GM15510 (cell line): Measurements from ENCODE around the gene DCAF11.

Source experiments
- POLR2A ChIP-seq: IDR thresholded peaks from 3 replicates; pipeline ENCODE4 v1.6.1; 2011; ENCODE audit warnings: borderline replicate concordance; ENCODE audit not compliant: insufficient read length; ENCODE audit errors: extremely low read depth

Gene DCAF11

GRCh38 chr14:24086193-24086955 lies 28.2 kb upstream of the DCAF11 start:
- TF ChIP-seq POLR2A = no peak

- no peak for TF ChIP-seq POLR2A
Measured at GRCh38 chr14:24087004-24087403, 27.6 kb upstream of the DCAF11 start.

- no peak for TF ChIP-seq POLR2A
Measured at GRCh38 chr14:24088095-24088494, 26.5 kb upstream of the DCAF11 start.

GRCh38 chr14:24089890-24090289 lies 24.7 kb upstream of the DCAF11 start:
- no peak for TF ChIP-seq POLR2A

- TF ChIP-seq POLR2A = no peak
Measured at GRCh38 chr14:24092110-24092504, 22.5 kb upstream of the DCAF11 start.

GRCh38 chr14:24092505-24093206 lies 21.9 kb upstream of the DCAF11 start:
- no peak for TF ChIP-seq POLR2A

GRCh38 chr14:24093207-24093900 lies 21.2 kb upstream of the DCAF11 start:
- TF ChIP-seq POLR2A = no peak

GRCh38 chr14:24093901-24094840 lies 20.4 kb upstream of the DCAF11 start, which contains the start of gene PCK2:
Gene PCK2 (plus strand): TSS chr14:24094311. CDS start chr14:24094406, 95 bp downstream.
- peak; percentile 99 for TF ChIP-seq POLR2A

- TF ChIP-seq POLR2A = no peak
Measured at GRCh38 chr14:24094841-24095270, 19.7 kb upstream of the DCAF11 start.

- peak; percentile 97 for TF ChIP-seq POLR2A
Measured at GRCh38 chr14:24095271-24096068, 19.1 kb upstream of the DCAF11 start.

- TF ChIP-seq POLR2A = no peak
Measured at GRCh38 chr14:24096545-24097181, 17.9 kb upstream of the DCAF11 start.

- TF ChIP-seq POLR2A = peak; percentile 12
Measured at GRCh38 chr14:24098229-24098926, 16.2 kb upstream of the DCAF11 start.

GRCh38 chr14:24098927-24099813 lies 15.4 kb upstream of the DCAF11 start:
- TF ChIP-seq POLR2A = peak; percentile 7
